Measurements from ENCODE around the gene HDGF. TPM values are rescaled to one million over a fixed set of nuclear protein-coding genes. Genes with fewer than 3 reads are reported as not detected.

The HDGF gene
- total RNA-seq, 2 experiments from 2014 or later: 232 to 235 TPM

DNA sequence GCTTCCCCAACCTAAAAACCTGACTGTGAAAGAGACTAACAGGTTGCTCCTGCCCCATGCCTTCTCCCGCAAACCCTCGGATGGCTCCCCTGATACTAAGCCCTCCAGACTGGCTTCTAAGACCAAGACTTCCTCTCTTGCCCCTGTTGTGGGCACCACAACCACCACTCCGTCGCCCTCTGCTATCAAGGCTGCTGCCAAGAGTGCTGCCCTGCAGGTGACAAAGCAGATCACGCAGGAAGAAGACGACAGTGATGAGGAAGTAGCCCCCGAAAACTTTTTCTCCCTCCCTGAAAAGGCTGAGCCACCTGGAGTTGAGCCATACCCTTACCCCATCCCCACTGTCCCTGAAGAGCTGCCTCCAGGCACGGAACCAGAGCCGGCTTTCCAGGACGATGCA, 35.2 kb upstream of the HDGF start:
- H3K4me1 Mint-ChIP-seq (ENCODE audit: low read depth): peaks cover 7% of the 10 kb centered on the region
- DNase-seq: no peak
- H3K27ac Mint-ChIP-seq: no peak overlapping the region
- ChIA-PET CTCF (interaction anchor here (2.8 to 3.7 kb wide), 2 partner anchors 11 to 74 kb away, joined by 14 to 19 read pairs; partner anchors contain the start of gene NTRK1), POLR2A (interaction anchor here (0.6 to 1.7 kb wide), 2 partner anchors 21 to 23 kb away, joined by 3 to 4 read pairs; no protein-coding TSS in a partner anchor)
- ATAC-seq: no peak
- H3K36me3 Mint-ChIP-seq (ENCODE audit: low read depth): peaks cover 53% of the 10 kb centered on the region
- TF ChIP-seq, protein P1, sequence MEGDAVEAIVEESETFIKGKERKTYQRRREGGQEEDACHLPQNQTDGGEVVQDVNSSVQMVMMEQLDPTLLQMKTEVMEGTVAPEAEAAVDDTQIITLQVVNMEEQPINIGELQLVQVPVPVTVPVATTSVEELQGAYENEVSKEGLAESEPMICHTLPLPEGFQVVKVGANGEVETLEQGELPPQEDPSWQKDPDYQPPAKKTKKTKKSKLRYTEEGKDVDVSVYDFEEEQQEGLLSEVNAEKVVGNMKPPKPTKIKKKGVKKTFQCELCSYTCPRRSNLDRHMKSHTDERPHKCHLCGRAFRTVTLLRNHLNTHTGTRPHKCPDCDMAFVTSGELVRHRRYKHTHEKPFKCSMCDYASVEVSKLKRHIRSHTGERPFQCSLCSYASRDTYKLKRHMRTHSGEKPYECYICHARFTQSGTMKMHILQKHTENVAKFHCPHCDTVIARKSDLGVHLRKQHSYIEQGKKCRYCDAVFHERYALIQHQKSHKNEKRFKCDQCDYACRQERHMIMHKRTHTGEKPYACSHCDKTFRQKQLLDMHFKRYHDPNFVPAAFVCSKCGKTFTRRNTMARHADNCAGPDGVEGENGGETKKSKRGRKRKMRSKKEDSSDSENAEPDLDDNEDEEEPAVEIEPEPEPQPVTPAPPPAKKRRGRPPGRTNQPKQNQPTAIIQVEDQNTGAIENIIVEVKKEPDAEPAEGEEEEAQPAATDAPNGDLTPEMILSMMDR (IDR thresholded peaks at IDR 0.05): no peak
- no peak overlapping the region for H3K4me3 Mint-ChIP-seq
- H3K27me3 Mint-ChIP-seq: no peaks in the 10 kb centered on the region
- intact Hi-C loops (cut with micrococcal nuclease): no loop called here
- no peaks in the 10 kb centered on the region for H3K9me3 Mint-ChIP-seq

DNA sequence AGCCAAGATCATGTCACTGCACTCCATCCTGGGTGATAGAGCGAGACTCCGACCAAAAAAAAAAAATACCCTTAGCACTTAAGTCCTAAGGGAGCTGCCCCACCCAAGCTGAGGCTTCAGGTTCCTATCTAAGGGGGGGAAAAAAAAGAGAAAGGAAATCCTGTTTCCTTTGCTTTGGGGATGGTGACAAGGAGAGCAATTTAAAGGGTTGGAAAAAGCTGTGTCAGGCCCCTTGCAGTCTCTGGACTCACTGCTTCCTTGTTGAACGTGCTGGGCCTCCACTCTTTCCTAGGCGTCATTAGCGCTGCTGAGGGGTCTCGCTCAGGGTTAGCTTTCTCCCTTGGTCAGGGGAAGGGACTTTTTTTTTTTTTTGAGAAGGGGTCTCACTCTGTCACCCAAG, 34.0 kb upstream of the HDGF start:
- H3K27ac Mint-ChIP-seq: no peak overlapping the region
- intact Hi-C loops (cut with micrococcal nuclease): no loop called here
- TF ChIP-seq, protein P1 (IDR thresholded peaks at IDR 0.05): no peak
- DNase-seq (no peak), ATAC-seq (no peak)
- no peak overlapping the region for H3K4me3 Mint-ChIP-seq
- H3K4me1 Mint-ChIP-seq (ENCODE audit: low read depth): peaks cover 15% of the 10 kb centered on the region
- peaks cover 51% of the 10 kb centered on the region for H3K36me3 Mint-ChIP-seq (ENCODE audit: low read depth)
- CTCF ChIA-PET: interaction anchor here (1.1 to 3.7 kb wide), 6 partner anchors 11 to 96 kb away, joined by 4 to 19 read pairs (median 8); partner anchors contain the start of gene NTRK1
- no peaks in the 10 kb centered on the region for H3K27me3 Mint-ChIP-seq
- no peaks in the 10 kb centered on the region for H3K9me3 Mint-ChIP-seq
- POLR2A ChIA-PET: interaction anchor here (1.3 kb wide), 1 partner anchor 16 kb away, joined by 5 read pairs; no protein-coding TSS in a partner anchor

- POLR2A ChIA-PET: interaction anchor here (1.0 to 2.1 kb wide), 4 partner anchors 9 to 52 kb away, joined by 3 to 15 read pairs (median 10); no protein-coding TSS in a partner anchor
- no peak for ATAC-seq
Measured at GRCh38 chr1:156781585-156782186, 30.2 kb upstream of the HDGF start.

GRCh38 chr1:156777573-156777972, 26.1 kb upstream of the HDGF start:
- Mint-ChIP-seq H3K27me3 (no peaks in the 10 kb centered on the region), H3K27ac (peak overlapping the region; percentile 13), H3K9me3 (no peaks in the 10 kb centered on the region), H3K36me3 (ENCODE audit: low read depth) (peaks cover 36% of the 10 kb centered on the region), H3K4me3 (no peak overlapping the region), H3K4me1 (ENCODE audit: low read depth) (peaks cover 50% of the 10 kb centered on the region)
- ATAC-seq (no peak), DNase-seq (no peak)
- intact Hi-C loops (cut with micrococcal nuclease): no loop called here
- ChIA-PET CTCF (interaction anchor here (2.7 to 4.1 kb wide), 3 partner anchors 51 to 88 kb away, joined by 10 to 28 read pairs (median 18); partner anchors contain the start of gene NTRK1), POLR2A (no interaction called here)
- TF ChIP-seq, protein P1 (IDR thresholded peaks at IDR 0.05): no peak

More at GRCh38 chr1:156781585-156782186, 30.2 kb upstream of the HDGF start:
- TF ChIP-seq, protein P1 (IDR thresholded peaks at IDR 0.05): no peak
- H3K4me1 Mint-ChIP-seq (ENCODE audit: low read depth): peaks cover 30% of the 10 kb centered on the region
- CTCF ChIA-PET: interaction anchor here (0.9 to 3.4 kb wide), 6 partner anchors 16 to 92 kb away, joined by 3 to 17 read pairs (median 5); partner anchors contain the start of genes INSRR and NTRK1
- H3K27me3 Mint-ChIP-seq: no peaks in the 10 kb centered on the region
- intact Hi-C loops (cut with micrococcal nuclease): no loop called here
- H3K4me3 Mint-ChIP-seq: no peak overlapping the region
- H3K27ac Mint-ChIP-seq: no peak overlapping the region
- DNase-seq: no peak
- H3K36me3 Mint-ChIP-seq (ENCODE audit: low read depth): peaks cover 35% of the 10 kb centered on the region
- no peaks in the 10 kb centered on the region for H3K9me3 Mint-ChIP-seq

DNA sequence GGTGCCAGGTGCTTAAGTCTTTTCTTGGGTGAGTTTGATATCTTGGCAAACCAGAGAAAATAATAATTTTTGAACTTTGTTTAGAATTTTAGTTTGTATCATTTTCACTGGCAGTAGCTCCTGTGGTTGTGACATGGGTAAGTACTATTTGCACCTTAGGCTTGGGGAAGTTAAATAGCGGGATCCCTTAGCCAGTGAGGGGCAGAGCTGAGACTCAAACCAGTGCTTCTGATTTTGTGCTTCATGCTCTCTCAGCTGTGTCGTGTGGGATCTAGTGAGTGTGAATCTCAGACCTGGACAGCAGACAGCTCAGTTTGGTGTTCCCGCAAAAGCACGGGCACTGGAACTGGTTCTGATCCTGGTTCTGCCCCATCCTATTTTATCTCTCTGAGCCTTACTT, 25.5 kb upstream of the HDGF start:
- H3K27ac Mint-ChIP-seq: peak overlapping the region; percentile 11
- POLR2A ChIA-PET: interaction anchor here (1.1 kb wide), 1 partner anchor 9 kb away, joined by 3 read pairs; no protein-coding TSS in a partner anchor

More for the DNA sequence above, 25.5 kb upstream of the HDGF start:
- Mint-ChIP-seq H3K9me3 (no peaks in the 10 kb centered on the region), H3K27me3 (no peaks in the 10 kb centered on the region), H3K4me3 (no peak overlapping the region), H3K4me1 (ENCODE audit: low read depth) (peaks cover 56% of the 10 kb centered on the region), H3K36me3 (ENCODE audit: low read depth) (peaks cover 33% of the 10 kb centered on the region)
- TF ChIP-seq, protein P1 (IDR thresholded peaks at IDR 0.05): no peak
- CTCF ChIA-PET: interaction anchor here (1.0 to 4.1 kb wide), 4 partner anchors 9 to 87 kb away, joined by 8 to 28 read pairs (median 14); partner anchors contain the start of genes NTRK1 and PRCC
- no peak for DNase-seq
- ATAC-seq: no peak
- intact Hi-C loops (cut with micrococcal nuclease): no loop called here

Data from activated CD8-positive, alpha-beta T cell treated with anti-CD3 and anti-CD28 coated beads for 36 hours (primary cell).